Fibroblast of lung (primary cell): Measurements from ENCODE around the gene RNLS. TPM values are rescaled to one million over a fixed set of nuclear protein-coding genes. Genes with fewer than 3 reads are reported as not detected.
"Not testable (repeated sequence)": the region's sequence is repeated elsewhere in the genome, so short reads cannot be mapped to it uniquely, and the experiment has no call there.

Experiments used
- DNase-seq, 2 donors: peaks; one replicate each; pipeline versions ENCODE4 v3.0.0 to v3.0.0-alpha.2; 2010; ENCODE audit warnings: low read depth in 2 of 2
- H2AFZ ChIP-seq: 2 replicates; pipeline ENCODE4 v1.5.1; 2012; ENCODE audit warnings: low read length, control low read depth, inconsistent platforms
- H3K27ac ChIP-seq: 2 replicates; pipeline ENCODE4 v1.5.1; 2011; ENCODE audit warnings: low read length, control low read depth; ENCODE audit not compliant: insufficient read depth
- H3K27me3 ChIP-seq: 2 replicates; pipeline ENCODE4 v1.5.1; 2011; ENCODE audit warnings: mild to moderate bottlenecking, low read length; ENCODE audit not compliant: control insufficient read depth, insufficient read depth
- H3K36me3 ChIP-seq: 2 replicates; pipeline ENCODE4 v1.5.1; 2011; ENCODE audit warnings: low read length; ENCODE audit not compliant: control insufficient read depth, insufficient read depth
- H3K4me1 ChIP-seq: 2 replicates; pipeline ENCODE4 v1.5.1; 2011; ENCODE audit warnings: low read length; ENCODE audit not compliant: control insufficient read depth, insufficient read depth; ENCODE audit errors: extremely low read depth
- H3K4me2 ChIP-seq: 2 replicates; pipeline ENCODE4 v1.5.1; 2011; ENCODE audit warnings: low read length, control low read depth; ENCODE audit not compliant: insufficient read depth; ENCODE audit errors: extremely low read depth
- H3K4me3 ChIP-seq, 4 experiments: fragments of 200-600 bp in 1 of 4; sonication (generic) in 1 of 4; replicated peaks in 1 of 4; 2 replicates each; pipeline ENCODE4 v1.5.1; 2011 to 2016; ENCODE audit warnings: low read length in 4 of 4, low read depth in 3 of 4, mild to moderate bottlenecking in 3 of 4, control low read depth in 2 of 4, inconsistent platforms in 1 of 4, mixed read lengths in 1 of 4; ENCODE audit not compliant: insufficient read depth in 1 of 4; ENCODE audit errors: control extremely low read depth in 1 of 4
- H3K79me2 ChIP-seq: 2 replicates; pipeline ENCODE4 v1.5.1; 2012; ENCODE audit warnings: mild to moderate bottlenecking, low read length, inconsistent platforms; ENCODE audit not compliant: control insufficient read depth, insufficient read depth
- H3K9ac ChIP-seq: 2 replicates; pipeline ENCODE4 v1.5.1; 2011; ENCODE audit warnings: mild to moderate bottlenecking, low read length, control low read depth; ENCODE audit not compliant: insufficient read depth
- H3K9me3 ChIP-seq: 2 replicates; pipeline ENCODE4 v1.5.1; 2012; ENCODE audit warnings: low read depth, low read length; ENCODE audit not compliant: control insufficient read depth, insufficient read depth
- H4K20me1 ChIP-seq: 2 replicates; pipeline ENCODE4 v1.5.1; 2011; ENCODE audit warnings: low read length; ENCODE audit not compliant: control insufficient read depth, insufficient read depth; ENCODE audit errors: extremely low read depth
- EZH2 ChIP-seq: IDR thresholded peaks from 2 replicates; pipeline ENCODE4 v1.5.1; 2012; ENCODE audit warnings: low read length, control low read depth, mild to moderate bottlenecking; ENCODE audit errors: missing control alignments
- polyA plus RNA-seq, 2 donors: library from polyadenylated mRNA; depleted of rRNA in 1 of 2; stranded (reverse) in 1 of 2; unstranded in 1 of 2; fragments of >200 nt; gene quantifications; 2 replicates each; pipeline ENCODE4 v1.2.1, GENCODE V29; 2011 to 2012; ENCODE audit warnings: missing spikeins in 1 of 2
- total RNA-seq: library from RNA; depleted of rRNA; stranded (reverse); fragments of >200 nt; gene quantifications from 2 replicates; pipeline ENCODE4 v1.2.1, GENCODE V29; 2014
- TF ChIP-seq, protein P1 (sequence below), 2 donors: IDR thresholded peaks in 1 of 2; conservative IDR thresholded peaks in 1 of 2; 1 replicate in 1 of 2; 2 replicates in 1 of 2; pipeline ENCODE4 v1.5.1; 2011 to 2012; ENCODE audit warnings: low read length in 2 of 2, control low read depth in 1 of 2, inconsistent platforms in 1 of 2, low read depth in 1 of 2, mild to moderate bottlenecking in 1 of 2

RNLS gene
- total and polyA plus RNA-seq, 2 donors (not counting 1 experiment from before 2014, with no cell fraction given): 16.5 to 18.4 TPM

DNA sequence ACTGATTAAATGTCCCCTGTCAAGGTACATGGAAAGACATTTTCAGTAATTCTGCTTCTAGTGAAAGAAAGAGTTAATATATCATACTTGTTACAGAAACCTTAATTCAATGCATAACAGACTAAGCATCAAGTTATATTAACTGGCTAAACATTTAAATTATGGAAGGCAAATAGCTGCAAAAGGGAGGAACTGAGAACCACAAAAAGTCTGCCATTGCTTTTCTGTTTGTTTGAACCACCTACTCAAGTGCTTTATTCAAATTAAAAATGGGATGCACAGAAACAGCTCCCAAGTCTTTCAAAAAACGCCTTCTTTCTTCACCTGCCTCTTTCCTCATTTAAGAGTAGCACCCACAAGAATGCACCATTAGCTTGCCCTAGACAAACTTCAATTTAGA lies 271.9 kb downstream of the RNLS start:
- H3K9ac ChIP-seq: no peak overlapping the region
- H2AFZ ChIP-seq: no peak overlapping the region
- no peaks in the 10 kb centered on the region for H3K79me2 ChIP-seq
- no peak overlapping the region for H3K4me2 ChIP-seq
- no peaks in the 10 kb centered on the region for H3K27me3 ChIP-seq
- H3K27ac ChIP-seq: no peak overlapping the region
- H3K4me3 ChIP-seq: no peak overlapping the region
- no peak for DNase-seq
- H4K20me1 ChIP-seq: no peaks in the 10 kb centered on the region
- no peak for TF ChIP-seq EZH2
- TF ChIP-seq, protein P1, sequence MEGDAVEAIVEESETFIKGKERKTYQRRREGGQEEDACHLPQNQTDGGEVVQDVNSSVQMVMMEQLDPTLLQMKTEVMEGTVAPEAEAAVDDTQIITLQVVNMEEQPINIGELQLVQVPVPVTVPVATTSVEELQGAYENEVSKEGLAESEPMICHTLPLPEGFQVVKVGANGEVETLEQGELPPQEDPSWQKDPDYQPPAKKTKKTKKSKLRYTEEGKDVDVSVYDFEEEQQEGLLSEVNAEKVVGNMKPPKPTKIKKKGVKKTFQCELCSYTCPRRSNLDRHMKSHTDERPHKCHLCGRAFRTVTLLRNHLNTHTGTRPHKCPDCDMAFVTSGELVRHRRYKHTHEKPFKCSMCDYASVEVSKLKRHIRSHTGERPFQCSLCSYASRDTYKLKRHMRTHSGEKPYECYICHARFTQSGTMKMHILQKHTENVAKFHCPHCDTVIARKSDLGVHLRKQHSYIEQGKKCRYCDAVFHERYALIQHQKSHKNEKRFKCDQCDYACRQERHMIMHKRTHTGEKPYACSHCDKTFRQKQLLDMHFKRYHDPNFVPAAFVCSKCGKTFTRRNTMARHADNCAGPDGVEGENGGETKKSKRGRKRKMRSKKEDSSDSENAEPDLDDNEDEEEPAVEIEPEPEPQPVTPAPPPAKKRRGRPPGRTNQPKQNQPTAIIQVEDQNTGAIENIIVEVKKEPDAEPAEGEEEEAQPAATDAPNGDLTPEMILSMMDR (conservative IDR thresholded peaks at IDR 0.05 in 1 of 2, IDR thresholded peaks at IDR 0.05 in 1 of 2; ENCODE audit: low read depth in 1 of 2, low read length in 2 of 2): no peak
- no peaks in the 10 kb centered on the region for H3K4me1 ChIP-seq
- no peaks in the 10 kb centered on the region for H3K36me3 ChIP-seq
- no peaks in the 10 kb centered on the region for H3K9me3 ChIP-seq

DNA sequence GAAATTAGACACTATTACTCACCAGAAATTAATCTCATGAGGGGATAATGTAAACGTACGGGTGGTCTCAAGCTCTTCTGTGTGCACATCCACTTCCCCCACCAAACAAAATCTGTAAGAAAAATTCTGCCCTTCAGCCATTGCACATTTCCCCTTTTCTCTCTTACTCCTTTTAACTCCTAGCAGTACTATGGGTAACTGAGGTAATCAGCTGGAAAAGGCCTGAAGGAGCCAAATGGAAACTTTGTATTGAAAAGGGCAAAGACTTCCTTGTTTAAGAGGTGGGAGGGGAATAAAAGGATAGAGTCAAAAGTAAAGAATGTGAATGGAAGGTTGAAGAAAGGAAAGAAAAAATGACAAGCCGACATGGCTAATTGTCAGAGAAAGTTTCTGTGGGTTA lies 273.8 kb downstream of the RNLS start:
- H3K4me1 ChIP-seq: no peaks in the 10 kb centered on the region
- no peak overlapping the region for H3K4me2 ChIP-seq
- TF ChIP-seq, protein P1 (conservative IDR thresholded peaks at IDR 0.05 in 1 of 2, IDR thresholded peaks at IDR 0.05 in 1 of 2; ENCODE audit: low read depth in 1 of 2, low read length in 2 of 2): no peak
- no peak for TF ChIP-seq EZH2
- no peaks in the 10 kb centered on the region for H4K20me1 ChIP-seq
- no peaks in the 10 kb centered on the region for H3K9me3 ChIP-seq
- no peak overlapping the region for H3K9ac ChIP-seq
- H3K27ac ChIP-seq: no peak overlapping the region
- no peak overlapping the region for H2AFZ ChIP-seq
- H3K4me3 ChIP-seq: no peak overlapping the region
- H3K27me3 ChIP-seq: no peaks in the 10 kb centered on the region
- H3K36me3 ChIP-seq: no peaks in the 10 kb centered on the region
- no peak for DNase-seq
- H3K79me2 ChIP-seq: no peaks in the 10 kb centered on the region

DNA sequence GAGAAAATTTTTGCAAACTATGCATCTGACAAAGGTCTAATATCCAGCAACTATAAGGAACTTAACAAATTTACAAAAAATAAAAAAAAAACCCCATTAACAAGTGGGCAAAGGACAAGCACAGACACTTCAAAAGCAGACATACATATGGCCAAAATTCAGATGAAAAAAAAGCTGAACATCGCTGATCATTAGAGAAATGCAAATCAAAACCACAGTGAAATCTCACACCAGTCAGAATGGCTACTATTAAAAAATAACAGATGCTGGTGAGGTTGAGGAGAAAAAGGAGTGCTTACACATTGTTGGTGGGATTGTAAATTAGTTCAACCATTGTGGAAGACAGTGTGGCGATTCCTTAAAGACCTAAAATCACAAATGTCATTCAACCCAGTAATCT lies 274.8 kb downstream of the RNLS start:
- not testable (repeated sequence) for H3K9me3 ChIP-seq, H2AFZ ChIP-seq, H3K4me3 ChIP-seq, H3K79me2 ChIP-seq, H3K27me3 ChIP-seq, H3K27ac ChIP-seq, H4K20me1 ChIP-seq, DNase-seq, H3K36me3 ChIP-seq, H3K4me1 ChIP-seq, H3K9ac ChIP-seq, H3K4me2 ChIP-seq
